Posterior vena cava (tissue), 2 donors: ENCODE data around the gene HEPHL1. TPM values are rescaled to one million over a fixed set of nuclear protein-coding genes. Genes with fewer than 3 reads are reported as not detected.
"Not testable (repeated sequence)": the region's sequence is repeated elsewhere in the genome, so short reads cannot be mapped to it uniquely, and the experiment has no call there.

ENCODE experiments used
- DNase-seq: peaks from one replicate; pipeline ENCODE4 v3.0.0-alpha.2; 2020; ENCODE audit warnings: low spot score
- intact Hi-C, 2 donors: fragments of 100-400 bp; cut with DNase I; formaldehyde crosslinking; loops; one replicate each; pipeline versions ENCODE4 v1.14.1 to v1.14.2; 2022 to 2023
- long read RNA-seq, 2 donors: library from polyadenylated mRNA; unstranded; transcript quantifications; one replicate each; pipeline ENCODE4 v2.0.0, GENCODE V29; 2020 to 2021
- total RNA-seq, 2 donors: library from RNA; stranded (reverse); fragmentation: NEBNext Ultra II Directional; extraction: Animal tissue kit (Norgen Biotek cat#: 25700); gene quantifications; one replicate each; pipeline ENCODE4 v1.2.1, GENCODE V29; 2021
- donor health status: DM: yes; HTN: yes; CAD: no.
- donor health status: DM: yes; HTN: yes; CAD: no.

Gene HEPHL1
- total RNA-seq, result not detected
- long read RNA-seq, donor 1, result 0 reads
- long read RNA-seq, donor 2, result 0 reads

GRCh38 chr11:94020777-94021481, at the start of gene HEPHL1:
TSS of gene HEPHL1 (plus strand) at chr11:94021354. CDS start at chr11:94021369, 15 bp downstream.
- DNase-seq, result no peak
- intact Hi-C loops, result no loop called here

GRCh38 chr11:93972790-93973189, 48.4 kb upstream of the HEPHL1 start:
- intact Hi-C loops, result no loop called here
- DNase-seq, result no peak

GRCh38 chr11:93973322-93974051, 47.7 kb upstream of the HEPHL1 start:
- DNase-seq, intact Hi-C loops: not testable (repeated sequence)

- intact Hi-C loops, result no loop called here
- DNase-seq, result no peak
These were observed 46.4 kb upstream of the HEPHL1 start for GRCh38 chr11:93974759-93975158.

- DNase-seq, intact Hi-C loops: not testable (repeated sequence)
These were observed 44.4 kb upstream of the HEPHL1 start for GRCh38 chr11:93976577-93977254.

- intact Hi-C loops, result no loop called here
- no peak for DNase-seq
These were observed 37.5 kb upstream of the HEPHL1 start for GRCh38 chr11:93983542-93984195.

GRCh38 chr11:93984196-93984567, 37.0 kb upstream of the HEPHL1 start:
- no peak for DNase-seq
- intact Hi-C loops, result no loop called here

GRCh38 chr11:93984936-93985335, 36.2 kb upstream of the HEPHL1 start:
- intact Hi-C loops, result no loop called here
- DNase-seq, result no peak

GRCh38 chr11:93986716-93987115, 34.4 kb upstream of the HEPHL1 start:
- no peak for DNase-seq
- intact Hi-C loops, result no loop called here

GRCh38 chr11:93988455-93988854, 32.7 kb upstream of the HEPHL1 start:
- DNase-seq, result no peak
- intact Hi-C loops, result no loop called here

- intact Hi-C loops, result no loop called here
- DNase-seq, result no peak
These were observed 32.2 kb upstream of the HEPHL1 start for GRCh38 chr11:93988912-93989311.

- no peak for DNase-seq
- intact Hi-C loops, result no loop called here
These were observed 27.4 kb upstream of the HEPHL1 start for GRCh38 chr11:93993747-93994146.

- no peak for DNase-seq
- intact Hi-C loops, result no loop called here
These were observed 23.4 kb upstream of the HEPHL1 start for GRCh38 chr11:93997741-93998140.

GRCh38 chr11:94000659-94001058, 20.5 kb upstream of the HEPHL1 start:
- intact Hi-C loops, result no loop called here
- DNase-seq, result no peak

- intact Hi-C loops, result no loop called here
- no peak for DNase-seq
These were observed 18.9 kb upstream of the HEPHL1 start for GRCh38 chr11:94002226-94002625.

- DNase-seq, result no peak
- intact Hi-C loops, result no loop called here
These were observed 13.7 kb upstream of the HEPHL1 start for GRCh38 chr11:94007426-94007825.

GRCh38 chr11:94007906-94008305, 13.2 kb upstream of the HEPHL1 start:
- no peak for DNase-seq
- intact Hi-C loops, result no loop called here

GRCh38 chr11:94010136-94010535, 11.0 kb upstream of the HEPHL1 start:
- no peak for DNase-seq
- intact Hi-C loops, result no loop called here

- no peak for DNase-seq
- intact Hi-C loops, result no loop called here
These were observed 9.7 kb upstream of the HEPHL1 start for GRCh38 chr11:94011478-94011877.

GRCh38 chr11:94017446-94017845, 3.7 kb upstream of the HEPHL1 start:
- intact Hi-C loops, result no loop called here
- no peak for DNase-seq
